GM18505 (cell line): ENCODE data around the gene MRO.
"Not testable (repeated sequence)": the region's sequence is repeated elsewhere in the genome, so short reads cannot be mapped to it uniquely, and the experiment has no call there.

Experiments used
- ATAC-seq: cut with Tn5 transposase; IDR thresholded peaks from one replicate; pipeline ENCODE4 v1.9.1; 2021; ENCODE audit not compliant: unreplicated experiment
- POLR2A ChIP-seq: IDR thresholded peaks from 4 replicates; pipeline ENCODE4 v1.6.1; 2011; ENCODE audit warnings: borderline replicate concordance; ENCODE audit not compliant: insufficient read depth, insufficient read length; ENCODE audit errors: extremely low read depth

Gene MRO

GRCh38 chr18:50848991-50849390 is 29.2 kb upstream of the MRO start:
- TF ChIP-seq POLR2A = no peak

GRCh38 chr18:50848061-50848551 is 28.3 kb upstream of the MRO start:
- ATAC-seq = no peak
- no peak for TF ChIP-seq POLR2A

More at GRCh38 chr18:50848991-50849390, 29.2 kb upstream of the MRO start:
- ATAC-seq = no peak

- TF ChIP-seq POLR2A = no peak
Measured at GRCh38 chr18:50847192-50847591, 27.4 kb upstream of the MRO start.

GRCh38 chr18:50844960-50845359 is 25.1 kb upstream of the MRO start:
- no peak for TF ChIP-seq POLR2A
- ATAC-seq = no peak

More at GRCh38 chr18:50847192-50847591, 27.4 kb upstream of the MRO start:
- no peak for ATAC-seq

GRCh38 chr18:50844554-50844953 is 24.7 kb upstream of the MRO start:
- no peak for TF ChIP-seq POLR2A
- no peak for ATAC-seq

- no peak for TF ChIP-seq POLR2A
- no peak for ATAC-seq
Measured at GRCh38 chr18:50842846-50843245, 23.0 kb upstream of the MRO start.

GRCh38 chr18:50839996-50840395 is 20.2 kb upstream of the MRO start:
- no peak for ATAC-seq

GRCh38 chr18:50839341-50839740 is 19.5 kb upstream of the MRO start:
- ATAC-seq = no peak
- no peak for TF ChIP-seq POLR2A

More at GRCh38 chr18:50839996-50840395, 20.2 kb upstream of the MRO start:
- TF ChIP-seq POLR2A = no peak

- no peak for TF ChIP-seq POLR2A
- peak; percentile 52 for ATAC-seq
Measured at GRCh38 chr18:50836521-50836957, 16.7 kb upstream of the MRO start.

GRCh38 chr18:50833496-50833895 is 13.7 kb upstream of the MRO start:
- not testable (repeated sequence) for ATAC-seq

- TF ChIP-seq POLR2A = no peak
- no peak for ATAC-seq
Measured at GRCh38 chr18:50832754-50833153, 12.9 kb upstream of the MRO start.

GRCh38 chr18:50830544-50830943 is 10.7 kb upstream of the MRO start:
- no peak for TF ChIP-seq POLR2A
- peak; percentile 67 for ATAC-seq

GRCh38 chr18:50829644-50830043 is 9.8 kb upstream of the MRO start:
- no peak for TF ChIP-seq POLR2A
- ATAC-seq = no peak

- no peak for TF ChIP-seq POLR2A
- no peak for ATAC-seq
Measured at GRCh38 chr18:50826027-50826426, 6.2 kb upstream of the MRO start.

- no peak for TF ChIP-seq POLR2A
- ATAC-seq = no peak
Measured at GRCh38 chr18:50825621-50826020, 5.8 kb upstream of the MRO start.

- no peak for ATAC-seq
- no peak for TF ChIP-seq POLR2A
Measured at GRCh38 chr18:50822756-50823155, 2.9 kb upstream of the MRO start.

GRCh38 chr18:50820901-50821520 is 1.2 kb upstream of the MRO start:
- ATAC-seq = no peak
- TF ChIP-seq POLR2A = no peak
